HG02870 (cell line): ENCODE results near the gene LMAN1L.

Source experiments
- ATAC-seq: cut with Tn5 transposase; IDR thresholded peaks from one replicate; pipeline ENCODE4 v1.9.1; 2021; ENCODE audit warnings: mild to moderate bottlenecking, moderate library complexity; ENCODE audit not compliant: unreplicated experiment

Gene LMAN1L

GRCh38 chr15:74793135-74794028 lies 19.3 kb upstream of the LMAN1L start:
- ATAC-seq: no peak

- ATAC-seq: no peak
Measured at GRCh38 chr15:74794248-74794969, 18.2 kb upstream of the LMAN1L start.

- ATAC-seq: no peak
Measured at GRCh38 chr15:74794970-74795349, 17.7 kb upstream of the LMAN1L start.

GRCh38 chr15:74795966-74796625 lies 16.5 kb upstream of the LMAN1L start:
- ATAC-seq: no peak

DNA sequence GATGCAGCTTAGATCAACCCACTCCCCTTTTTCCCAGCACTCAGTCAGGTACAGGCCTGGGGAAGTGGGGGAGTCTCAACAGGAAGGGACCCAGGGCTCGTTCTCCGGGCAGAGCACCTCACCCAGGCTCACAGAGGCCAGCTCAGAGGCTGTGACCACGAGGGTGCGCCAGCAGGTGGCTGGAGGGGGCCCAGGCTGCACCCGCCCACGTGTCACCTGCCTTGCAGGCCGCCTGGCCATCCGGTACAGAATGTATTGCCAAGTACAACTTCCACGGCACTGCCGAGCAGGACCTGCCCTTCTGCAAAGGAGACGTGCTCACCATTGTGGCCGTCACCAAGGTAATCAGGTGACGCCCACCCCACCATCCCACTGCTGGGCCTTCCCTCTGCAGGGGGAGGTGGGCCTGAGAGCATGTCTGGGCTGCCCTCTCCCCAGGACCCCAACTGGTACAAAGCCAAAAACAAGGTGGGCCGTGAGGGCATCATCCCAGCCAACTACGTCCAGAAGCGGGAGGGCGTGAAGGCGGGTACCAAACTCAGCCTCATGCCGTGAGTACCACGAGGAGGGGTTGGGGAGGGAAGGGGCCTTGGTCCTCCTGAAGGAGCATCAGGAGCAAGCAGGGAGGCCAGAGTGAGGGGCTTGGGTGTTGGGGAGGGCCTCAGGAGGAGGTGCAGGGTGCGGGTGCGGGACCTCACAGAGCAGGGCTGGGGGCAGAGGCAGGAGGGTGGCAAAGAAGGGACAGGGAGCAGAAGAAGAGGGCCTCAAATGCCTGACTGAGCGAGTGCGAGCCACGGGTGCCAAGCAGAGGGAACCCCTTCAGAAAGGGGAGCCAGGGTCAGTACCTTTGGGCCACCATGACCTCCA lies 14.0 kb upstream of the LMAN1L start:
- no peak for ATAC-seq

DNA sequence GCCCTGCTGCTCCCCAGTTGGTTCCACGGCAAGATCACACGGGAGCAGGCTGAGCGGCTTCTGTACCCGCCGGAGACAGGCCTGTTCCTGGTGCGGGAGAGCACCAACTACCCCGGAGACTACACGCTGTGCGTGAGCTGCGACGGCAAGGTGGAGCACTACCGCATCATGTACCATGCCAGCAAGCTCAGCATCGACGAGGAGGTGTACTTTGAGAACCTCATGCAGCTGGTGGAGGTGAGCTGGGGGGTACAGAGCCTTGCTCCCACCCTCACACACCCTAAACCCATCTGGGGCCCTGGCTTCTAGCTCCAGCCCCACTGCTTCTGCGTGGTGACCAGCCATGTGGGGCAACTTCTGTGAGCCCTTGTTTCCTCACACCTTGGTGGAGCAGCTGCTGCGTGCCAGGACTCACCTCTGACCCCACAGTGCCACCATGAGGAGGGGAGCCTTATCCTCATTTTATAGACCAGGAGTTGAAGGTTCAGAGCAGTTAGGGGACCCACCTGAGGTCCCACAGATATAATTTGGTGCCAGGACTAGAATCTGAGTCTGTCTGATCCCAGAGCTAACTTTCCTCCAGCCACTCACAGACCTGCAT lies 13.3 kb upstream of the LMAN1L start:
- ATAC-seq: peak; percentile 6

DNA sequence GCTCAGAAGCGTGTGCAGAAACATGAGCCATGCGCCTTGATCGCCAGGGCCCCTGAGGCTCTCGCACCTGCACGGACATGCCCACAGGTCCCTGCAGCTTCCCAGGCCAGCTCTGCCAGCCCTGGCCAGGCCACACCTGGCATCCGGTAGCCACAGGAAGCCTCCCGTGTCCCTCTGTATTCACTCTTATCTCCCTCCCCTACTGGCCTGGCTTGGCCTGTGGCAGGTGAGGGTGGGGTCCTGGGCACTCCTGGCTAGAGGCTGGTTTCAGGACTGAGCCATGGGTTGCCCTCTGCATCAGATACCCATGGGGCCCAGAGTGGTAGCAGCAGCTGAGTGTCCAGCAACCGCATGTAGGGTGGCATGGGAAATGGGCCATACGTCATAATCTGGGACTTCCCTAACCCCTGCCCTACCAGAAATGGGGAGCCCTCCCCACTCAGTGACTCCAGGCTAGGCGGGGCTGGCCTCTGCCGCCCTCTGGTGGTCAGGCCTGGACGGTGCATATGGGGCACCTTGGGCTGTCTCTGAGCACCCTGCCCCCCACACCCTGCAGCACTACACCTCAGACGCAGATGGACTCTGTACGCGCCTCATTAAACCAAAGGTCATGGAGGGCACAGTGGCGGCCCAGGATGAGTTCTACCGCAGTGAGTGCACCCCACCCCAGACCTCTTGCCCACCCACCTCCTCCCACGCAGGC lies 12.6 kb upstream of the LMAN1L start:
- ATAC-seq: peak; percentile 62

DNA sequence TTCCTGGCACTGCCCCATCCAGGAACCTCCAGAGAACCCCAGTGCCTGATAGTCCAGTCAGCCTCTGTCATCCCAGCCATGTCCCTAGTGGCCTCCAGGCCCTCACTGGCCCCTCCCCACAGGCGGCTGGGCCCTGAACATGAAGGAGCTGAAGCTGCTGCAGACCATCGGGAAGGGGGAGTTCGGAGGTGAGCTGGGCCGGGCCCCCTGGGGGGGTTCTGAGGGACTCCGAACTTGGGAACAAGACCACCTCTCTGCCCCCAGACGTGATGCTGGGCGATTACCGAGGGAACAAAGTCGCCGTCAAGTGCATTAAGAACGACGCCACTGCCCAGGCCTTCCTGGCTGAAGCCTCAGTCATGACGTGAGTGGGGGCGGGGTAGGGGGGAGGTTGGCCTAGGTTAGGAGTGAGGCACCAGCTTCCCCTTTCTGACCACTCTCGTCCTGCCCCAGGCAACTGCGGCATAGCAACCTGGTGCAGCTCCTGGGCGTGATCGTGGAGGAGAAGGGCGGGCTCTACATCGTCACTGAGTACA lies 12.0 kb upstream of the LMAN1L start:
- ATAC-seq: no peak

DNA sequence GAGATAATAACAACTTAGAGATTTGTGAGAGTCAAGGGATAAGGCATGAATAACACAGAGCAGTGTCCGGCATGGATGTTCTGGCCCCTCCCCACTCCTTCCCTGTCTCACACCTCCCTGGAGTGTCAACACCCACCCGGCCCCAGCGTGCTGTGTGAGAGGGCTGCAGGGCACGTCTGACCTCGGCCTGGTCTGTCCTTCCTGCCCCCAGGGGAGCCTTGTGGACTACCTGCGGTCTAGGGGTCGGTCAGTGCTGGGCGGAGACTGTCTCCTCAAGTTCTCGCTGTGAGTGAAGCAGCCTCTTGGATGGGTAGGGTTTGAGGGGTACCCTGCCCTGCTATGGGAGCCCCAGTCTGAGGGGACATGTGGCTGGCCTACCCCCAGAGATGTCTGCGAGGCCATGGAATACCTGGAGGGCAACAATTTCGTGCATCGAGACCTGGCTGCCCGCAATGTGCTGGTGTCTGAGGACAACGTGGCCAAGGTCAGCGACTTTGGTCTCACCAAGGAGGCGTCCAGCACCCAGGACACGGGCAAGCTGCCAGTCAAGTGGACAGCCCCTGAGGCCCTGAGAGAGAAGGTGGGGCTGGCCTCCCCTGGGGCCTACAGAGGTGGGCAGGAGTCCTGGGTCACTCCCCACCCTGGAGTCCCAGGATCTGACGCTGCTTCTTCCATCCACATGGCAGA lies 11.2 kb upstream of the LMAN1L start:
- ATAC-seq: no peak

GRCh38 chr15:74802290-74802689 lies 10.3 kb upstream of the LMAN1L start:
- no peak for ATAC-seq

GRCh38 chr15:74802862-74803447 lies 9.7 kb upstream of the LMAN1L start:
- ATAC-seq: no peak

DNA sequence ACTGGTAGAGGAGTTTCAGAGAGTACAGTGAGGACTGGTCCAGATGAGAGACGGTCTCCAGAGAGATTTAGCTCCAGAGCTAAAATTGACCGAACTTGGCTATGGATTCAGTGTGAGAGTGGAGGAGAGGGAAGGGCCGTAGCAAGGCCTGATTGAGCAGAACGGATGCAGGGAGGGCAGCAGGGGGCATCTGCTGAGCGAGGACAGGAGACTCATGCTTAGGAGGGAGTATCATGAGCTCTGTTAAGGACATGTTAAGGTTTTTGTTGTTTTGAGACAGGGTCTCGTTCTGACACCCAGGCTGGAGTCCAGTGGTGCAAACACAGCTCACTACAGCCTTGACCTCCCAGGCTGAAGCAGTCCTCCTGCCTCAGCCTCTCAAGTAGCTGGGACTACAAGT lies 7.7 kb upstream of the LMAN1L start:
- ATAC-seq: no peak

- ATAC-seq: no peak
Measured at GRCh38 chr15:74807282-74807681, 5.4 kb upstream of the LMAN1L start.

DNA sequence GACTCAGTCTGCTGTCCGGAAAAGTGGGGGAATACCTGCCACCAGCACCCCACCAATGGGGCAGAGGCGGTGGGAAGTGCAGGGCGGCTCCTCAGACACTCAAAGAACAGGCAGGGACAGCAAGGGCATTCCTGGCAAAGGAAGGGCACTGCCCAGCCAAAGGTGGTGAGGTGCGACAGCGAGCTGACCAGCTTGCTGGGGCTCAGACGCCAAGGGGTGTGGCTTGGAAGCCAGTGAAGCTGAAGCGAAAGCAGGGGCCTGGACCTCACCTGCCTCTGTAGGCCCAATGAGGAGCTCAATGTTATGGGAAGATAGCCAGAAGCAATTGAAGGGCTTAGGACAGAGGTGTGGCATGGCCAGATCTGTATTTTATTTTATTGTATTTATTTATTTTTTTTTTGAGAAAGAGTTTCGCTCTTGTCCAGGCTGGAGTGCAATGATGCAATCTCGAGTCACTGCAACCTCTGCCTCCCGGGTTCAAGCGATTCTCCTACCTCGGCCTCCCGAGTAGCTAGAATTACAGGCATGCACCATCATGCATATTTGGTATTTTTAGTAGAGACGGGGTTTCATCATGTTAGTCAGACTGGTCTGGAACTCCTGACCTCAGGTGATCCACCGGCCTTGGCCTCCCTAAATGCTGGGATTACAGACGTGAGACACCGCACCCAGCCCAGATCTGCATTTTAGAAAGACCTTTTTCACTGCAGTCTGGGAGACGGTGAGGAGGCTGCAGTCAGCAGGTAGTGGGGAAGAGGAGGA lies 4.4 kb upstream of the LMAN1L start:
- ATAC-seq: no peak

GRCh38 chr15:74808840-74809229 lies 3.8 kb upstream of the LMAN1L start:
- no peak for ATAC-seq

DNA sequence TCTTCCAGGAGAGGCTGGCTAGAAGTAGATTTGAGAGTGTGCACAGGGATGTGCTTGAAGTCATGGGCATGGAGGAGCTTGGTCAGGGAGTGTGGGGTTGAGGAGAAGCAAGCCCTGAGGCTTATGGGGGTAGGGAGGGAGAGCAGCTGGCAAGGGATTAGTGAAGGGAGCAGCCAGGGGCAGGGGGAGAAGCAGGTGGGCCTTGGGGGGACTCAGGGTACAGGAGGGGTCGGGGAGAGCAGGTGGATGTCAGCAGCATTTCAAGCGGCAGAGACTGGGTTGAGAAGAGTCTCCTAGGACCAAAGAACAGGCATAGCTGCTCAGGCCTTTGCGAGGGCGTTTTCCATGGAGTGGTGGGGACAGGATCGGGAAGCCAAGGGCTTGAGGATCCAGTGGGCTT lies 3.4 kb upstream of the LMAN1L start:
- ATAC-seq: no peak

GRCh38 chr15:74809956-74810355 lies 2.7 kb upstream of the LMAN1L start:
- ATAC-seq: no peak
